SU-DHL-6 (cell line): ENCODE results near the gene KRT78.

Experiments used
- H2AFZ ChIP-seq: fragments of 200-600 bp; sonication (generic); 2 replicates; pipeline ENCODE4 v1.6.1; 2014; ENCODE audit warnings: low read depth, mild to moderate bottlenecking, moderate library complexity, mixed read lengths, antibody characterized with exemption, low read length; ENCODE audit not compliant: severe bottlenecking
- H3F3A ChIP-seq: fragments of 200-600 bp; shearing (Covaris generic); 2 replicates; pipeline ENCODE4 v1.6.0; 2016; ENCODE audit warnings: antibody characterized with exemption, mild to moderate bottlenecking; ENCODE audit not compliant: insufficient read depth
- H3K27ac ChIP-seq: fragments of 200-600 bp; sonication (generic); 2 replicates; pipeline ENCODE4 v1.5.1; 2016; ENCODE audit warnings: low read depth, mild to moderate bottlenecking, low read length, moderate library complexity, mixed read lengths
- H3K27me3 ChIP-seq: fragments of 200-600 bp; sonication (generic), shearing (Covaris generic); 2 replicates; pipeline ENCODE4 v1.6.0; 2014; ENCODE audit warnings: mild to moderate bottlenecking, low read length
- H3K36me3 ChIP-seq: fragments of 200-600 bp; sonication (generic); 2 replicates; pipeline ENCODE4 v1.6.1; 2014; ENCODE audit warnings: mild to moderate bottlenecking, low read length, mixed read lengths
- H3K4me2 ChIP-seq: fragments of 300-600, 200-600 bp; shearing (Covaris generic), sonication (generic); 2 replicates; pipeline ENCODE4 v1.6.0; 2014; ENCODE audit warnings: low read length, low read depth, mild to moderate bottlenecking; ENCODE audit not compliant: poor library complexity, severe bottlenecking
- H3K4me3 ChIP-seq: fragments of 200-600 bp; sonication (generic); 2 replicates; pipeline ENCODE4 v1.5.1; 2014; ENCODE audit warnings: antibody characterized with exemption, low read length, mild to moderate bottlenecking, mixed read lengths; ENCODE audit not compliant: insufficient read depth, poor library complexity, severe bottlenecking
- H3K79me2 ChIP-seq: fragments of 200-600 bp; sonication (generic); 2 replicates; pipeline ENCODE4 v1.6.1; 2014; ENCODE audit warnings: mild to moderate bottlenecking, low read length, moderate library complexity; ENCODE audit not compliant: insufficient read depth
- H3K9ac ChIP-seq: fragments of 200-600 bp; sonication (generic); 2 replicates; pipeline ENCODE4 v1.7.0; 2014; ENCODE audit warnings: mild to moderate bottlenecking, low read length
- H3K9me2 ChIP-seq: fragments of 200-600 bp; sonication (generic); replicated peaks from 2 replicates; pipeline ENCODE4 v1.6.1; 2014; ENCODE audit warnings: low read length; ENCODE audit not compliant: insufficient read depth
- H3K9me3 ChIP-seq: fragments of 200-600 bp; sonication (generic); 2 replicates; pipeline ENCODE4 v1.6.1; 2014; ENCODE audit warnings: low read length, mixed read lengths; ENCODE audit not compliant: insufficient read depth
- H4K20me1 ChIP-seq: fragments of 200-600 bp; sonication (generic); 2 replicates; pipeline ENCODE4 v1.6.1; 2014; ENCODE audit warnings: low read depth, mild to moderate bottlenecking, antibody characterized with exemption, low read length, moderate library complexity, mixed read lengths
- CTCF ChIP-seq: fragments of 200-600 bp; sonication (generic); IDR thresholded peaks from one replicate; pipeline ENCODE4 v1.5.1; 2017; ENCODE audit warnings: antibody characterized with exemption, mild to moderate bottlenecking, low read length, moderate library complexity; ENCODE audit not compliant: insufficient read depth, poor library complexity, severe bottlenecking
- EZH2phosphoT487 ChIP-seq: fragments of 200-600 bp; sonication (generic), shearing (Covaris generic); conservative IDR thresholded peaks from 2 replicates; pipeline ENCODE4 v1.6.1; 2018; ENCODE audit warnings: mild to moderate bottlenecking, antibody characterized with exemption, low read length, moderate library complexity, mixed read lengths

KRT78 gene

GRCh38 chr12:52892974-52893373, 44.2 kb upstream of the KRT78 start:
- H3K9me3 ChIP-seq = no peaks in the 10 kb centered on the region
- H3K9me2 ChIP-seq = no peaks in the 10 kb centered on the region
- no peaks in the 10 kb centered on the region for H3K79me2 ChIP-seq
- no peak overlapping the region for H3K9ac ChIP-seq
- no peak overlapping the region for H2AFZ ChIP-seq
- H3K4me3 ChIP-seq = no peak overlapping the region
- H3K36me3 ChIP-seq = no peaks in the 10 kb centered on the region
- no peaks in the 10 kb centered on the region for H4K20me1 ChIP-seq
- no peaks in the 10 kb centered on the region for H3K27me3 ChIP-seq
- TF ChIP-seq CTCF (no peak), EZH2phosphoT487 (no peak)
- no peak overlapping the region for H3K4me2 ChIP-seq
- no peaks in the 10 kb centered on the region for H3F3A ChIP-seq
- no peak overlapping the region for H3K27ac ChIP-seq

GRCh38 chr12:52892207-52892852, 43.5 kb upstream of the KRT78 start:
- H2AFZ ChIP-seq = no peak overlapping the region
- no peaks in the 10 kb centered on the region for H3F3A ChIP-seq
- no peaks in the 10 kb centered on the region for H3K79me2 ChIP-seq
- H3K27ac ChIP-seq = no peak overlapping the region
- TF ChIP-seq CTCF = no peak
- TF ChIP-seq EZH2phosphoT487 = no peak
- no peak overlapping the region for H3K4me2 ChIP-seq
- no peaks in the 10 kb centered on the region for H4K20me1 ChIP-seq
- H3K9me3 ChIP-seq = no peaks in the 10 kb centered on the region
- H3K36me3 ChIP-seq = no peaks in the 10 kb centered on the region
- no peak overlapping the region for H3K9ac ChIP-seq
- H3K27me3 ChIP-seq = no peaks in the 10 kb centered on the region
- H3K9me2 ChIP-seq = no peaks in the 10 kb centered on the region
- H3K4me3 ChIP-seq = no peak overlapping the region

- H3K9me2 ChIP-seq = no peaks in the 10 kb centered on the region
- no peaks in the 10 kb centered on the region for H3K79me2 ChIP-seq
- TF ChIP-seq EZH2phosphoT487 (no peak), CTCF (no peak)
- H3K27me3 ChIP-seq = no peaks in the 10 kb centered on the region
- no peak overlapping the region for H3K9ac ChIP-seq
- no peak overlapping the region for H3K27ac ChIP-seq
- H3K36me3 ChIP-seq = no peaks in the 10 kb centered on the region
- no peak overlapping the region for H3K4me2 ChIP-seq
- H2AFZ ChIP-seq = no peak overlapping the region
- H4K20me1 ChIP-seq = no peaks in the 10 kb centered on the region
- H3K4me3 ChIP-seq = no peak overlapping the region
- no peaks in the 10 kb centered on the region for H3K9me3 ChIP-seq
- no peaks in the 10 kb centered on the region for H3F3A ChIP-seq
Measured at GRCh38 chr12:52891044-52891443, 42.2 kb upstream of the KRT78 start.
